ENCODE data around the gene SHOX. TPM values are rescaled to one million over a fixed set of nuclear protein-coding genes. Genes with fewer than 3 reads are reported as not detected.

The SHOX gene
- polyA plus RNA-seq, 1 of the 3 experiments (the other 2 are of a cell fraction): not detected

DNA sequence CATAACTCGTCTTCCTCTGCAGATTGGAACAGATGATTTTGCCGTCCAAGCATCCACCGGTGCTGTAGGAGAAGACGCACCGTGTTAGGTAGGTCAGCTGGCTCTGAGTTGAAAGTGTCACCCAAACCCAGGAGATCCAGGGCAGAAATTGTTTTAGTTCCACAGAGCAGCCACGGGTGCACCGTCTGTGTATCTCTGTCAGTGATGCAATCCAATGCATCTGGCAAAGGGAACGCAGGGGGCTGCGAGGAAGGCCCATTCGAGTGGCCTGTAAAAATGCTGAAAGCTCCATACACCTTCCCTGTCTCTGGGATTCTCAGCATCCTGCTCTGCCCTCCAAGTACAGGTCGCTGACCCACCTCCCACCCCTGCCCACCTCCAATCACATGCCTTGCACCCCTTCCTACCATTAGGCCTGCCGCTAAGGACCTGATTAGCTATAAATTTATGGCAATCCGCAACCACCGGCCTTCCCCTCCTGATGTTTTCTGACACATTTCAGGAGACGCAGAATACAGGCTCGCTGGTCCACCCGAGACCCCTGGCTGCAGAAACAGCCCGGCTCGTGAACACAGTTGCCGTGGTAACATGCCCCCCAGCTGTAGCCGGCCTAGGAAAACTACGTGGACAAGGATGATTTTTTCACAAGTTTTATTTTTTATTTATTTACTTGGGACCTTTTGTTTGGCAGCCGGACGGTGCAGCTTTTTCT, 39.7 kb upstream of the SHOX start:
- ChIA-PET CTCF (no interaction called here), POLR2A (no interaction called here)
- no peaks in the 10 kb centered on the region for H4K20me1 ChIP-seq (ENCODE audit: insufficient read depth)
- no peaks in the 10 kb centered on the region for H3K9me3 ChIP-seq
- H3K9me2 ChIP-seq: no peaks in the 10 kb centered on the region
- H3F3A ChIP-seq (replicated peaks; ENCODE audit: insufficient read depth): no peaks in the 10 kb centered on the region
- TF ChIP-seq RFX5 (IDR thresholded peaks at IDR 0.05; ENCODE audit: low read length) (no peak), SMC3 (IDR thresholded peaks at IDR 0.05; ENCODE audit: low read depth, low read length) (no peak), JUND (IDR thresholded peaks at IDR 0.05) (no peak), EZH2phosphoT487 (IDR thresholded peaks at IDR 0.05; ENCODE audit: borderline replicate concordance, low read depth) (no peak), CHD2 (IDR thresholded peaks at IDR 0.05; ENCODE audit: low read length, partially characterized antibody) (no peak), TAF1 (IDR thresholded peaks at IDR 0.05; ENCODE audit: borderline replicate concordance, low read depth, low read length) (no peak), SIN3A (IDR thresholded peaks at IDR 0.05; ENCODE audit: borderline replicate concordance, low read depth, low read length) (no peak), NRF1 (IDR thresholded peaks at IDR 0.05; ENCODE audit: low read depth, low read length) (no peak), FOSL2 (IDR thresholded peaks at IDR 0.05; ENCODE audit: borderline replicate concordance, low read depth) (no peak), RXRA (IDR thresholded peaks at IDR 0.05; ENCODE audit: borderline replicate concordance, low read depth) (no peak), YY1 (IDR thresholded peaks at IDR 0.05; ENCODE audit: low read depth) (no peak), FOXJ3 (CRISPR knock-in tag; IDR thresholded peaks at IDR 0.05) (no peak), GATA2 (CRISPR knock-in tag; IDR thresholded peaks at IDR 0.05) (no peak)
- TF ChIP-seq, protein P1, sequence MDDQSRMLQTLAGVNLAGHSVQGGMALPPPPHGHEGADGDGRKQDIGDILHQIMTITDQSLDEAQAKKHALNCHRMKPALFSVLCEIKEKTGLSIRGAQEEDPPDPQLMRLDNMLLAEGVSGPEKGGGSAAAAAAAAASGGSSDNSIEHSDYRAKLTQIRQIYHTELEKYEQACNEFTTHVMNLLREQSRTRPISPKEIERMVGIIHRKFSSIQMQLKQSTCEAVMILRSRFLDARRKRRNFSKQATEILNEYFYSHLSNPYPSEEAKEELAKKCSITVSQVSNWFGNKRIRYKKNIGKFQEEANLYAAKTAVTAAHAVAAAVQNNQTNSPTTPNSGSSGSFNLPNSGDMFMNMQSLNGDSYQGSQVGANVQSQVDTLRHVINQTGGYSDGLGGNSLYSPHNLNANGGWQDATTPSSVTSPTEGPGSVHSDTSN (IDR thresholded peaks at IDR 0.05): no peak
- TF ChIP-seq, protein P2, sequence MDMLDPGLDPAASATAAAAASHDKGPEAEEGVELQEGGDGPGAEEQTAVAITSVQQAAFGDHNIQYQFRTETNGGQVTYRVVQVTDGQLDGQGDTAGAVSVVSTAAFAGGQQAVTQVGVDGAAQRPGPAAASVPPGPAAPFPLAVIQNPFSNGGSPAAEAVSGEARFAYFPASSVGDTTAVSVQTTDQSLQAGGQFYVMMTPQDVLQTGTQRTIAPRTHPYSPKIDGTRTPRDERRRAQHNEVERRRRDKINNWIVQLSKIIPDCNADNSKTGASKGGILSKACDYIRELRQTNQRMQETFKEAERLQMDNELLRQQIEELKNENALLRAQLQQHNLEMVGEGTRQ (IDR thresholded peaks at IDR 0.05; ENCODE audit: borderline replicate concordance, low read depth, low read length): no peak
- TF ChIP-seq, protein P3, sequence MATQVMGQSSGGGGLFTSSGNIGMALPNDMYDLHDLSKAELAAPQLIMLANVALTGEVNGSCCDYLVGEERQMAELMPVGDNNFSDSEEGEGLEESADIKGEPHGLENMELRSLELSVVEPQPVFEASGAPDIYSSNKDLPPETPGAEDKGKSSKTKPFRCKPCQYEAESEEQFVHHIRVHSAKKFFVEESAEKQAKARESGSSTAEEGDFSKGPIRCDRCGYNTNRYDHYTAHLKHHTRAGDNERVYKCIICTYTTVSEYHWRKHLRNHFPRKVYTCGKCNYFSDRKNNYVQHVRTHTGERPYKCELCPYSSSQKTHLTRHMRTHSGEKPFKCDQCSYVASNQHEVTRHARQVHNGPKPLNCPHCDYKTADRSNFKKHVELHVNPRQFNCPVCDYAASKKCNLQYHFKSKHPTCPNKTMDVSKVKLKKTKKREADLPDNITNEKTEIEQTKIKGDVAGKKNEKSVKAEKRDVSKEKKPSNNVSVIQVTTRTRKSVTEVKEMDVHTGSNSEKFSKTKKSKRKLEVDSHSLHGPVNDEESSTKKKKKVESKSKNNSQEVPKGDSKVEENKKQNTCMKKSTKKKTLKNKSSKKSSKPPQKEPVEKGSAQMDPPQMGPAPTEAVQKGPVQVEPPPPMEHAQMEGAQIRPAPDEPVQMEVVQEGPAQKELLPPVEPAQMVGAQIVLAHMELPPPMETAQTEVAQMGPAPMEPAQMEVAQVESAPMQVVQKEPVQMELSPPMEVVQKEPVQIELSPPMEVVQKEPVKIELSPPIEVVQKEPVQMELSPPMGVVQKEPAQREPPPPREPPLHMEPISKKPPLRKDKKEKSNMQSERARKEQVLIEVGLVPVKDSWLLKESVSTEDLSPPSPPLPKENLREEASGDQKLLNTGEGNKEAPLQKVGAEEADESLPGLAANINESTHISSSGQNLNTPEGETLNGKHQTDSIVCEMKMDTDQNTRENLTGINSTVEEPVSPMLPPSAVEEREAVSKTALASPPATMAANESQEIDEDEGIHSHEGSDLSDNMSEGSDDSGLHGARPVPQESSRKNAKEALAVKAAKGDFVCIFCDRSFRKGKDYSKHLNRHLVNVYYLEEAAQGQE (IDR thresholded peaks at IDR 0.05; ENCODE audit: low read depth, low read length): no peak
- TF ChIP-seq, protein P4, sequence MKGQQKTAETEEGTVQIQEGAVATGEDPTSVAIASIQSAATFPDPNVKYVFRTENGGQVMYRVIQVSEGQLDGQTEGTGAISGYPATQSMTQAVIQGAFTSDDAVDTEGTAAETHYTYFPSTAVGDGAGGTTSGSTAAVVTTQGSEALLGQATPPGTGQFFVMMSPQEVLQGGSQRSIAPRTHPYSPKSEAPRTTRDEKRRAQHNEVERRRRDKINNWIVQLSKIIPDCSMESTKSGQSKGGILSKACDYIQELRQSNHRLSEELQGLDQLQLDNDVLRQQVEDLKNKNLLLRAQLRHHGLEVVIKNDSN (IDR thresholded peaks at IDR 0.05; ENCODE audit: borderline replicate concordance, low read depth): no peak
- no peak for DNase-seq
- H3K79me2 ChIP-seq (ENCODE audit: insufficient read depth): no peaks in the 10 kb centered on the region
- no peak overlapping the region for H3K4me3 ChIP-seq (ENCODE audit: low read depth in 2 of 2, low read length in 1 of 2)
- WGBS (ENCODE audit: low lambda C conversion rate): 16% methylated on average over 21 of the region's 24 CpGs
- H3K4me2 ChIP-seq: no peak overlapping the region
- no peaks in the 10 kb centered on the region for H3K36me3 ChIP-seq (replicated peaks in 1 of 2; ENCODE audit: control insufficient read depth in 1 of 2, insufficient read depth in 2 of 2, low read length in 1 of 2)
- H3K27me3 ChIP-seq (ENCODE audit: insufficient read depth): peaks cover 5% of the 10 kb centered on the region; the same call in 1 of the 2 replicates
- H3K27ac ChIP-seq (ENCODE audit: low read depth in 2 of 2, low read length in 1 of 2): no peak overlapping the region
- H2AFZ ChIP-seq (ENCODE audit: low read depth): no peak overlapping the region
- no peaks in the 10 kb centered on the region for H3K4me1 ChIP-seq (ENCODE audit: control insufficient read depth in 1 of 2, insufficient read depth in 2 of 2, low read depth in 1 of 2, low read length in 1 of 2)
- no peak overlapping the region for H3K9ac ChIP-seq

All from SK-N-SH (cell line).